Measurements from ENCODE around the gene TMEM201.
A peak's percentile ranks its signal among the peaks of the same experiment; 100 is the strongest.

The TMEM201 gene

DNA sequence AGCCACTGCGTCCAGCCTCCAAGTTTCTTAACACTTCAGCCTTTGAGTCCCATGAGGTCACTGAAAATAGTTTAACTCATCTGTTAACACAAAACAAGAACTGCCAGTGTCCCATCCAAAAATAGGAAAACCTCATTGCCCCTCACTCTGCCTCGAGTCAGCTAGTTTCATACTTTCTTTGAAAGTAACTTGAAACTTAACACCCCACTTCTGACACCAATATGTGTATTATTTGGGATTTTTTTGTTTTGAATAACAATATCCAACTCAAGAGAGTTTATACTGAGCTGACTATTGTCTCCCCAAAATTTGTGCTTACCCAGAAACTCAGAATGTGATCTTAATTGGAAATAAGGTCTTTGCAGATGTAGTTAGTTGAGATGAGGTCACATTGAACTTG is 45.9 kb downstream of the TMEM201 start:
- TF ChIP-seq, protein P1, sequence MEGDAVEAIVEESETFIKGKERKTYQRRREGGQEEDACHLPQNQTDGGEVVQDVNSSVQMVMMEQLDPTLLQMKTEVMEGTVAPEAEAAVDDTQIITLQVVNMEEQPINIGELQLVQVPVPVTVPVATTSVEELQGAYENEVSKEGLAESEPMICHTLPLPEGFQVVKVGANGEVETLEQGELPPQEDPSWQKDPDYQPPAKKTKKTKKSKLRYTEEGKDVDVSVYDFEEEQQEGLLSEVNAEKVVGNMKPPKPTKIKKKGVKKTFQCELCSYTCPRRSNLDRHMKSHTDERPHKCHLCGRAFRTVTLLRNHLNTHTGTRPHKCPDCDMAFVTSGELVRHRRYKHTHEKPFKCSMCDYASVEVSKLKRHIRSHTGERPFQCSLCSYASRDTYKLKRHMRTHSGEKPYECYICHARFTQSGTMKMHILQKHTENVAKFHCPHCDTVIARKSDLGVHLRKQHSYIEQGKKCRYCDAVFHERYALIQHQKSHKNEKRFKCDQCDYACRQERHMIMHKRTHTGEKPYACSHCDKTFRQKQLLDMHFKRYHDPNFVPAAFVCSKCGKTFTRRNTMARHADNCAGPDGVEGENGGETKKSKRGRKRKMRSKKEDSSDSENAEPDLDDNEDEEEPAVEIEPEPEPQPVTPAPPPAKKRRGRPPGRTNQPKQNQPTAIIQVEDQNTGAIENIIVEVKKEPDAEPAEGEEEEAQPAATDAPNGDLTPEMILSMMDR (conservative IDR thresholded peaks at IDR 0.05; ENCODE audit: low read depth, low read length): no peak
- no peak overlapping the region for H3K4me3 ChIP-seq (ENCODE audit: low read length)
- DNase-seq (ENCODE audit: low read depth): no peak

GRCh38 chr1:9639227-9639626 is 50.5 kb downstream of the TMEM201 start:
- H3K4me3 ChIP-seq (ENCODE audit: low read length): no peak overlapping the region
- TF ChIP-seq, protein P1 (conservative IDR thresholded peaks at IDR 0.05; ENCODE audit: low read depth, low read length): no peak
- DNase-seq (ENCODE audit: low read depth): no peak

DNA sequence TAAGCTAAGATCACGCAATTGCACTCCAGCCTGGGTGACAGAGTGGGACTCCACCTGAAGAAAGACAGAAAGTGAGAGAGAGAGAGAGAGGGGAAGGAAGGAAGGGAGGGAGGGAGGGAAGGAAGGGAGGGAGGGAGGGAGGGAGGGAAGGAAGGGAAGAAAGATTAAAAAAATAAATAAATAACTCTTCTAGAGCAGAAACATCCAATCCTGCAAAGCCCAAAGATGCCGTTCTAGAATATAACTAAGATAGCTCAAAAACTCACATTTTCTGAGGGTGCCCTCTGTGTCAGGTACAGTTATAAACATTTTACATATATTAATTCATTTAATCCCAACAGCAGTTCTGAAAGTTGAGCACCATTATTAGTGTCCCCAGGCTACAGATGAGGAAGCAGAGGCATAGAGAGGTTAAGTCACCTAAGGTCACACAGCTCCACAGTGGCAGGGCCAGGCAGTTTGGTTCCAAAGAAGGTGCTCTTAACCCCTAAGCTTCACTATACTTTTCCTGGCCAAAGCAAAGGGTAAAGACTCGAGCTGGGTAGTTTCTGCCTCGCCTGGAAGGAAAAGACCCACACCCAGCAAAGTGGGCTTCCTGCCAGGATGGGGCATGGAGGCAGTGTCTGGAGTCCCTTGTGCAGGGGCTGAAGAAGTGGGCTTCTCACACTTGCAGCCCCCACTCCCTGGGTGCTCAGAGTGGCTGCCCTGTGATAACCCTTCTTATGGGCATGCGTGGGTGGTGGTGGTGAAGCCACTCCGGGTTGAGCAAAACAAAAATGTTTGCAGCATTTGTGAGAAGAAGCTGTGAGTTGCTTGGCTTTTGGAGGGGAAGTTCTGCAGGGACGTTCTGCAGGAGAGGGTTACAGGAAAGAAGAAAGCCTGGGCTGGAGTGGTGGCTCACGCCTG is 54.9 kb downstream of the TMEM201 start:
- H3K4me3 ChIP-seq (ENCODE audit: low read length): no peak overlapping the region
- no peak for DNase-seq (ENCODE audit: low read depth)
- TF ChIP-seq, protein P1 (conservative IDR thresholded peaks at IDR 0.05; ENCODE audit: low read depth, low read length): no peak

DNA sequence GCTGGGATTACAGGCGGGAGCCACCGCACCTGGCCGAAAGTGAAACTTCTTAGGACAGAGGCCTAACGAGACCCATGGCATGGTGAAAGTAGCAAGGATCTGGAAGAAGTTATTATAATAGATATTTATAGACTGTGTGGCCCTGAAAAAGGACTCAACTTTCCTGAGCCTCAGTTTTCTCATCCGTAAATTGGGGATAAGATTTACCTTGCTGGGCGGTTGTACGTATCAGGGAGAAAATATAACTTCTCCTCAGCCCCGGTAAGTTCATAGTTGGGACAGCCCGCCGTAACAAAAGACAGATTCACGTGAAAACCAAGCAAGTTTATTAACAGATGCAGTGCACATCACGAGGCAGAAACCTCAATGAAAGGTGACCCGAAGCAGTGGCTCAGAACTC is 57.3 kb downstream of the TMEM201 start:
- TF ChIP-seq, protein P1 (conservative IDR thresholded peaks at IDR 0.05; ENCODE audit: low read depth, low read length): no peak
- no peak overlapping the region for H3K4me3 ChIP-seq (ENCODE audit: low read length)
- no peak for DNase-seq (ENCODE audit: low read depth)

GRCh38 chr1:9648171-9648570 is 59.5 kb downstream of the TMEM201 start:
- no peak overlapping the region for H3K4me3 ChIP-seq (ENCODE audit: low read length)
- DNase-seq (ENCODE audit: low read depth): no peak
- TF ChIP-seq, protein P1 (conservative IDR thresholded peaks at IDR 0.05; ENCODE audit: low read depth, low read length): no peak

DNA sequence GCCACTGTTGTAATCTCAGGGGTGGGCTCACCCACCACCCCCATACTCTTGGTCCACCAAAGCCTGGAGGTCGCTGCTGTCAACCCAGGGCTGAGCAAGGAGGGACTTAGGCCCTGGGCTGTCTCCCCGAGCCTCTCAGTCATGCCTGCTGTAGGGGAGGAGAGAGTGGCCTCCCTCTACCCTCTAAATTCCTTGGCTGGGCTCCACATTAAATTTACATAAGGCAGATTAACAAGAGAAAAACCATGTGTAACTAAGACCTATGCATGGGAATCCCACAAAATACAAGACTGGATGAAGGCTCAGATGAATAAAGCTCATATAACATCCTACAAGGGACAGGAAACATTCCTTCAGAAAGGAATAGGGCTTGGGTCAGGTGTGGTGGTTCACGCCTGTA is 61.1 kb downstream of the TMEM201 start:
- TF ChIP-seq, protein P1 (conservative IDR thresholded peaks at IDR 0.05; ENCODE audit: low read depth, low read length): no peak
- no peak for DNase-seq (ENCODE audit: low read depth)
- no peak overlapping the region for H3K4me3 ChIP-seq (ENCODE audit: low read length)

- TF ChIP-seq, protein P1 (conservative IDR thresholded peaks at IDR 0.05; ENCODE audit: low read depth, low read length): peak; percentile 5
- peak overlapping the region; percentile 8 for H3K4me3 ChIP-seq (ENCODE audit: low read length)
- DNase-seq (ENCODE audit: low read depth): no peak
Measured at GRCh38 chr1:9651220-9651564, 62.5 kb downstream of the TMEM201 start.

Data from retinal pigment epithelial cell (primary cell).